HFF-Myc (cell line): ENCODE data around the gene C12orf54.
"Not testable (repeated sequence)": the region's sequence is repeated elsewhere in the genome, so short reads cannot be mapped to it uniquely, and the experiment has no call there.

Experiments
- DNase-seq: peaks from one replicate; pipeline ENCODE4 v3.0.0-alpha.2; 2011; ENCODE audit warnings: low read depth; ENCODE audit errors: extremely low read depth
- H3K4me3 ChIP-seq: replicated peaks from 2 replicates; pipeline ENCODE4 v1.5.1; 2011; ENCODE audit warnings: low read depth, mild to moderate bottlenecking, control low read depth, low read length
- TF ChIP-seq, protein P1 (sequence below): IDR thresholded peaks from 2 replicates; pipeline ENCODE4 v1.5.1; 2012; ENCODE audit warnings: mild to moderate bottlenecking, low read depth, low read length, control low read depth; ENCODE audit errors: missing control alignments

Gene C12orf54

DNA sequence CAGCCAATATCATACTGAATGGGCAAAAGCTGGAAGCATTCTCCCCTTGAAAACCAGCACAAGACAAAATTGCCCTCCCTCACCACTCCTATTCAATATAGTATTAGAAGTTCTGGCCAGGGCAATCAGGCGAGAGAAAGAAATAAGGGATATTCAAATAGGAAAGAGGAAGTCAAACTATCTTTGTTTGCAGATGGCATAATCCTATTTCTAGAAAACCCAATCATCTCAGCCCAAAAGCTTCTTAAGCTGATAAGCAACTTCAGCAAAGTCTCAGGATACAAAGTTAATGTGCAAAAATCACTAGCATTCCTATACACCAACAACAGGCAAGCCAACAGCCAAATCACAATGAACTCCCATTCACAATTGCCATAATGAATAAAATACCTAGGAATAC is 30.9 kb upstream of the C12orf54 start:
- TF ChIP-seq, protein P1, sequence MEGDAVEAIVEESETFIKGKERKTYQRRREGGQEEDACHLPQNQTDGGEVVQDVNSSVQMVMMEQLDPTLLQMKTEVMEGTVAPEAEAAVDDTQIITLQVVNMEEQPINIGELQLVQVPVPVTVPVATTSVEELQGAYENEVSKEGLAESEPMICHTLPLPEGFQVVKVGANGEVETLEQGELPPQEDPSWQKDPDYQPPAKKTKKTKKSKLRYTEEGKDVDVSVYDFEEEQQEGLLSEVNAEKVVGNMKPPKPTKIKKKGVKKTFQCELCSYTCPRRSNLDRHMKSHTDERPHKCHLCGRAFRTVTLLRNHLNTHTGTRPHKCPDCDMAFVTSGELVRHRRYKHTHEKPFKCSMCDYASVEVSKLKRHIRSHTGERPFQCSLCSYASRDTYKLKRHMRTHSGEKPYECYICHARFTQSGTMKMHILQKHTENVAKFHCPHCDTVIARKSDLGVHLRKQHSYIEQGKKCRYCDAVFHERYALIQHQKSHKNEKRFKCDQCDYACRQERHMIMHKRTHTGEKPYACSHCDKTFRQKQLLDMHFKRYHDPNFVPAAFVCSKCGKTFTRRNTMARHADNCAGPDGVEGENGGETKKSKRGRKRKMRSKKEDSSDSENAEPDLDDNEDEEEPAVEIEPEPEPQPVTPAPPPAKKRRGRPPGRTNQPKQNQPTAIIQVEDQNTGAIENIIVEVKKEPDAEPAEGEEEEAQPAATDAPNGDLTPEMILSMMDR = no peak
- no peak overlapping the region for H3K4me3 ChIP-seq
- no peak for DNase-seq

DNA sequence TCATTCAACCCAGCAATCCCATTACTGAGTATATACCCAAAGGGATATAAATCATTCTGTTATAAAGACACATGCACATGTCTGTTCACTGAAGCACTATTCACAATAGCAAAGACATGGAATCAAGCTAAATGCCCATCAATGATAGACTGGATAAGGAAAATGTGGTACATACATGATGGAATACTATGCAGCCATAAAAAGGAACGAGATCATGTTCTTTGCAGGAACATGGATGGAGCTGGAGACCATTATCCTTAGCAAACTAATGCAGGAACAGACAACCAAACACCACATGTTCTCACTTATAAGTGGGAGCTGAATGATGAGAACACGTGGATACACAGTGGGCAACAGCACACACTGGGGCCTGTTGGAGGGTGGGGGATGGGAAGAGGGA is 29.3 kb upstream of the C12orf54 start:
- DNase-seq, H3K4me3 ChIP-seq: not testable (repeated sequence)

DNA sequence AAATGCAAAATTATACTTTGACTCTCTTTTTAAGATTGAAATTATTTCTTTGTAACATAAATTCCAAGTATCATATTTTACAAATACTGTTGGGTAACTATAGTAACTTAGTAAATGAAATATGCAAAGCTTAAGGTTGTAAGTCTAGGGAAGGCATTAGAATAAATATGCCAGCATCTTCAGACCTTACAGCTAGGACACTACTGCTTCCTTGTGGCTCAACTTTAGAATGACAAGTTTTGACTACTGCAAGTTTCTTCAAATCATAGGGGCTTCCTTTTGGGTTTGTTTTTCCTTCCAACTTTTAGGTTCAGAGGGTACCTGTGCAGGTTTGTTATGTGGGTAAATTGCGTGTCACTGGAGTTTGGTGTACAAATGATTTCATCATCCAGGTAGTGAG is 27.6 kb upstream of the C12orf54 start:
- TF ChIP-seq, protein P1 = peak; percentile 25
- no peak overlapping the region for H3K4me3 ChIP-seq
- no peak for DNase-seq

DNA sequence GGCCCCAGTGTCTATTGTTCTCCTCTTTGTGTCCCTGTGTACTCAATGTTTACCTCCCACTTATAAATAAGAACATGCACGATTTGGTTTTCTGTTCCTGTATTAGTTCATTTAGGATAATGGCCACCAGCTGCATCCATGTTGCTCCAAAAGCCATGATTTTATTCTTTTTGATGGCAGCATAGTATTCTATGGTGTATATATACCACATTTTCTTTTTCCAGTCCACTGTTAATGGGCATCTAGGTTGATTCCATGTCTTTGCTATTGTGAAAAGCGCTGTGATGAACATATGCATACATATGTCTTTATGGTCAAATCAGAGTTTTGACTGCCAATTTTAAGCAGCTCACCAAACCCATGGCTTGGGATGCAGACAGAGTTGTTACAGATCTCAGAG is 27.2 kb upstream of the C12orf54 start:
- no peak overlapping the region for H3K4me3 ChIP-seq
- TF ChIP-seq, protein P1 = no peak
- DNase-seq = no peak

DNA sequence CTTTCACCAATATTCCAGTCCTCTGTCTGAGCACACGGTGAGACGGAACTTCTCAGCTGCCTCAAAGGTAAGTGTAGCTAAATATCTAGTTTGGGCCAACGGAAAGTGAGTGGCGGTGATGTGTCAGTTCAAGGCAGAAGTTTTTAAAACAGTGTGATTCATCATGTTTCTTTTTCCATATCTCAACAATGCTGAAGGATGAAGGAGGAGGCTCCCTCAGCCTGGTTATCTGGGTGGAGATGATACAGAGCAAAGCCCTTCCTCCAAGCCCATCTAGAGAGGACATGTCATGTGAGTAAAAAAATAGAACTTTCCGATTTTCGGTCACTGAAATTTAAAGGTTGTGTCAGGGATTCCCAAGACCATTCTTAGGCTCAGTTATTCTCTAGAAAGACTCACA is 23.0 kb upstream of the C12orf54 start:
- TF ChIP-seq, protein P1 = no peak
- no peak overlapping the region for H3K4me3 ChIP-seq
- DNase-seq = no peak

DNA sequence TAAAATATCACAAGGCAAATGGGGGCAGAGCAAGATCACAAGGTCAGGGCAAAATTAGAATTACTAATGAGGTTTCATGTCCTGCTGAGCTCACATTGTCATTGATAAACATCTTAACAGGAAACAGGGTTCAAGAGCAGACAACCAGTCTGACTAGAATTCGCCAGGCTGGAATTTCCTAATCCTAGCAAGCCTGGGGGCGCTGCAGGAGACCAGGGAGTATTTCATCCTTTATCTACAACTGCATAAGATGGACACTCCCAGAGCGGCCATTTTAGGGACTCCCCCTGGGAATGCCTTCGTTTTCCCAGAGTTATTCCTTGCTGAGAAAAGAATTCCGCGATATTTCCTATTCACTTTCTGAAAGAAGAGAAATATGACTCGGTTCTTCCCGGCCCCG is 13.3 kb upstream of the C12orf54 start:
- not testable (repeated sequence) for H3K4me3 ChIP-seq, DNase-seq

GRCh38 chr12:48472259-48472658 is 10.0 kb upstream of the C12orf54 start, which contains the start of gene ANP32D:
Gene ANP32D, plus strand, starts transcription at chr12:48472559. Its CDS starts 106 bp downstream, at chr12:48472665.
- no peak within 1 kb of the TSS for H3K4me3 ChIP-seq
- DNase-seq = no peak
- TF ChIP-seq, protein P1 = no peak

GRCh38 chr12:48473061-48473460 is 9.2 kb upstream of the C12orf54 start:
- TF ChIP-seq, protein P1 = no peak
- no peak for DNase-seq
- H3K4me3 ChIP-seq = no peak overlapping the region

GRCh38 chr12:48474497-48474896 is 7.8 kb upstream of the C12orf54 start:
- H3K4me3 ChIP-seq, DNase-seq: not testable (repeated sequence)
